ENCODE data around the gene WIPI1.
A peak's percentile ranks its signal among the peaks of the same experiment; 100 is the strongest.

Gene WIPI1

GRCh38 chr17:68387435-68388218, 69.7 kb downstream of the WIPI1 start:
- H3K4me3 ChIP-seq (ENCODE audit: low read depth in 1 of 5, low read length in 5 of 5): no peak overlapping the region
- no peaks in the 10 kb centered on the region for H3K27me3 ChIP-seq (ENCODE audit: control insufficient read depth in 5 of 5, insufficient read depth in 4 of 5, low read length in 5 of 5)
- no peaks in the 10 kb centered on the region for H3K9me3 ChIP-seq (ENCODE audit: control insufficient read depth in 5 of 5, low read length in 5 of 5)
- no peaks in the 10 kb centered on the region for H3K36me3 ChIP-seq (ENCODE audit: control insufficient read depth in 5 of 5, insufficient read depth in 5 of 5, low read length in 5 of 5)
- H3K4me1 ChIP-seq (ENCODE audit: control insufficient read depth in 5 of 5, insufficient read depth in 5 of 5, low read length in 5 of 5): peaks cover 4 to 36% (median 28%) of the 10 kb centered on the region in 5 donors
- no peak overlapping the region for H3K9ac ChIP-seq (ENCODE audit: low read length in 5 of 5)
- H3K27ac ChIP-seq (ENCODE audit: low read depth, low read length): no peak overlapping the region

- no peaks in the 10 kb centered on the region for H3K27me3 ChIP-seq (ENCODE audit: control insufficient read depth in 5 of 5, insufficient read depth in 4 of 5, low read length in 5 of 5)
- H3K27ac ChIP-seq (ENCODE audit: low read depth, low read length): no peak overlapping the region
- H3K9me3 ChIP-seq (ENCODE audit: control insufficient read depth in 5 of 5, low read length in 5 of 5): no peaks in the 10 kb centered on the region
- no peaks in the 10 kb centered on the region for H3K36me3 ChIP-seq (ENCODE audit: control insufficient read depth in 5 of 5, insufficient read depth in 5 of 5, low read length in 5 of 5)
- H3K4me3 ChIP-seq (ENCODE audit: low read depth in 1 of 5, low read length in 5 of 5): no peak overlapping the region
- H3K9ac ChIP-seq (ENCODE audit: low read length in 5 of 5): no peak overlapping the region
- H3K4me1 ChIP-seq (ENCODE audit: control insufficient read depth in 5 of 5, insufficient read depth in 5 of 5, low read length in 5 of 5): peaks cover 7 to 51% (median 39%) of the 10 kb centered on the region in 5 donors
Measured at GRCh38 chr17:68385490-68386215, 71.6 kb downstream of the WIPI1 start.

DNA sequence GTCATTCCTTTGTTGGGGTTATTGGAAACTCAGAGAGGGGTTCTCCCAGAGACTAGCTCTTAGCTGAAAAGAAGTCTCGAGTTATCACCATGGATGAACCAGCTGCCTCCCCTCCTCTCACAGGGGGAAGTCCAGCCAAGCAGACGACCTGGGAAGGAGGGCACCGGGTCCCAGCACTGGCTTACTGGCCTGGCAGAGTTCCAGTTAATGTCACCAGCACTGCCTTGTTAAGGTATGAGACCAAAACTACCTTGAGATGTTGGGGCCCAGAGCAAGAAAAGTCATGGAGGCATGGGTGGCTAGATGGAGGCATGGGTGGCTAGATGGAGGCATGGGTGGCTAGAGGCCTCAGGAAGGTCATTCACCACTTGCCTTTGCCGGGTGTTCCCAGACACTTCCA, 72.4 kb downstream of the WIPI1 start:
- Histone ChIP-seq H3K9ac (ENCODE audit: low read length in 5 of 5) (no peak overlapping the region), H3K9me3 (ENCODE audit: control insufficient read depth in 5 of 5, low read length in 5 of 5) (no peaks in the 10 kb centered on the region), H3K27me3 (ENCODE audit: control insufficient read depth in 5 of 5, insufficient read depth in 4 of 5, low read length in 5 of 5) (no peaks in the 10 kb centered on the region), H3K4me1 (ENCODE audit: control insufficient read depth in 5 of 5, insufficient read depth in 5 of 5, low read length in 5 of 5) (peaks cover 7 to 56% (median 41%) of the 10 kb centered on the region in 5 donors), H3K4me3 (ENCODE audit: low read depth in 1 of 5, low read length in 5 of 5) (no peak overlapping the region), H3K27ac (ENCODE audit: low read depth, low read length) (peak overlapping the region; percentile 12), H3K36me3 (ENCODE audit: control insufficient read depth in 5 of 5, insufficient read depth in 5 of 5, low read length in 5 of 5) (no peaks in the 10 kb centered on the region)

DNA sequence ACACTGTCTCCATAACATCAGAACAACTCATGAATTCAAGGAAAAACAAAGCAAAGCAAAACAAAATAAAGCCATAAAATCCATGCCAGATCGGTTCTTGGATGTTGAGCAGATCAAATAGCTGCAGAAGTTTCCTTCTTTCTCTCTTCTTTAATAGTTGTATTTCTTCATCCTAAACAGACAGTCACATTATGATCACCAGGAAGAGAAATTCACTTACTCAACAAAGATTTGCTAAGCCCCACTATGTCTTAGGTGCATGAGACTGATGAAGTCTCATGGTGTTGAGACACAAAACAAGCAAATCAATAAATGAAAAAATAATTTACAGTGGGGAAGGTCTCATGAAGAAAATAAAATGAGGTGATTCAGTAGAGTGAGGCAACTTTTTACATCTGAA, 72.8 kb downstream of the WIPI1 start:
- Histone ChIP-seq H3K4me1 (ENCODE audit: control insufficient read depth in 5 of 5, insufficient read depth in 5 of 5, low read length in 5 of 5) (peaks cover 11 to 61% (median 46%) of the 10 kb centered on the region in 5 donors), H3K36me3 (ENCODE audit: control insufficient read depth in 5 of 5, insufficient read depth in 5 of 5, low read length in 5 of 5) (no peaks in the 10 kb centered on the region), H3K9me3 (ENCODE audit: control insufficient read depth in 5 of 5, low read length in 5 of 5) (no peaks in the 10 kb centered on the region), H3K27ac (ENCODE audit: low read depth, low read length) (peak overlapping the region; percentile 12), H3K4me3 (ENCODE audit: low read depth in 1 of 5, low read length in 5 of 5) (no peak overlapping the region), H3K9ac (ENCODE audit: low read length in 5 of 5) (no peak overlapping the region), H3K27me3 (ENCODE audit: control insufficient read depth in 5 of 5, insufficient read depth in 4 of 5, low read length in 5 of 5) (no peaks in the 10 kb centered on the region)

DNA sequence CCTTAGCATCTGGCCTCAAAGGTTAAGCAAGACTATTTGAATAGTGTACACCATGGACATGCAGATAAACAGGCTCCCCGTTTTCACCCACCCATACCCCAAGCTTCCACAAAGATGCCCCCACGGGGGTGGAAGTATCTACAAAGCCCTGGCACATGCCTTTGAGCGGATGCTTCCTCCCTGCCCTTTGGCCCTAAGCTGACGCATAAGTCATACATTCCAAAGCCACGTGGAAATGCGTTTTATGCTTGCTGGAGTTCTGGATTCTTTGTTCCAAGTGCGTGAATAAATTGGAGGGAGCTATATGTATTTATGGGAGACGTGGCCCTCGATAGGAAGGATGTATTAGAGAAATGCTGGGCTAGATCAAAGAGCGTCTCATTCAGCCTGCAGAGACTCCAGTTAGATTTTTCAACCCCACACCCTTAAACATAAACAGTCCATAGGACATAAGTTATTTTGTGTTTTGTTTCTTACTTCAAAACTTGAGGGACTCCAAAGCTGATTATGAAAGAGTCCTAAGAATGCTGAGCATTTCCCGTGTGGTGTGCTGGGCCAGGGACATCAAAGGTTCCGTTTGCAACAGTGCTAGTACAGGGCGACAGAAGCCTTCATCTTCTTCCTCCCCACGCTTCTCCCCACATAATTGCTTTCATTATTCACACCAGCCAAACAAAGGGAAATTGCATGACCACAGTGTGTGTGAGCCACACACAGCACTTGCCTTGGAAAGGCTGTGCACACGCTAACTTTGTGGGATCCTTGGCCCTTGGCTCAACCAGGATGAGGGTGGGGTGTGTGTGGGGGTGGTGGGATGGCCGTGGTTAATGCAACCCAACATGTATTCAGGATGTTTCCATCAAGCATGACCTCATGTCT, 73.6 kb downstream of the WIPI1 start:
- H3K9me3 ChIP-seq (ENCODE audit: control insufficient read depth in 5 of 5, low read length in 5 of 5): no peaks in the 10 kb centered on the region
- H3K4me1 ChIP-seq (ENCODE audit: control insufficient read depth in 5 of 5, insufficient read depth in 5 of 5, low read length in 5 of 5): peaks cover 11 to 69% (median 54%) of the 10 kb centered on the region in 5 donors
- no peak overlapping the region for H3K9ac ChIP-seq (ENCODE audit: low read length in 5 of 5)
- peak overlapping the region in 2 of 5 donors; percentile 13 to 53 for H3K4me3 ChIP-seq (ENCODE audit: low read depth in 1 of 5, low read length in 5 of 5)
- no peaks in the 10 kb centered on the region for H3K36me3 ChIP-seq (ENCODE audit: control insufficient read depth in 5 of 5, insufficient read depth in 5 of 5, low read length in 5 of 5)
- no peaks in the 10 kb centered on the region for H3K27me3 ChIP-seq (ENCODE audit: control insufficient read depth in 5 of 5, insufficient read depth in 4 of 5, low read length in 5 of 5)
- H3K27ac ChIP-seq (ENCODE audit: low read depth, low read length): peak overlapping the region; percentile 12

DNA sequence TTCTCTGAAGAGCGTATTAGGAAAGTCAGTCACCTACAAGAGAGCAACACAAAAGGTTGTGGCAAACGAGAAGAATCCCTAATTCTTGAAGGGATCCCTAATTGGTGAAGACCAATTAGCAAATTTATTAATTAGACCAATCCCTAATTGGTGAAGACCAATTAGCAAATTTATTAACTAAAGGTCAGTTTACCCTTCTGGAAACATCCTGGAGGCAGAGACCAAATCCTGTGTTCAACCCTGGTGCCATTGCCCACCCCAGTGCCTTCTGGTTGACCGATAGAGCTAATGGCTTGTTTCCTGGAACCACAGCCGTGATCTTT, 74.2 kb downstream of the WIPI1 start:
- Histone ChIP-seq H3K9me3 (ENCODE audit: control insufficient read depth in 5 of 5, low read length in 5 of 5) (no peaks in the 10 kb centered on the region), H3K4me1 (ENCODE audit: control insufficient read depth in 5 of 5, insufficient read depth in 5 of 5, low read length in 5 of 5) (peaks cover 16 to 71% (median 57%) of the 10 kb centered on the region in 5 donors), H3K4me3 (ENCODE audit: low read depth in 1 of 5, low read length in 5 of 5) (no peak overlapping the region), H3K36me3 (ENCODE audit: control insufficient read depth in 5 of 5, insufficient read depth in 5 of 5, low read length in 5 of 5) (no peaks in the 10 kb centered on the region), H3K9ac (ENCODE audit: low read length in 5 of 5) (no peak overlapping the region), H3K27ac (ENCODE audit: low read depth, low read length) (peak overlapping the region; percentile 9), H3K27me3 (ENCODE audit: control insufficient read depth in 5 of 5, insufficient read depth in 4 of 5, low read length in 5 of 5) (no peaks in the 10 kb centered on the region)

GRCh38 chr17:68382582-68383085, 74.7 kb downstream of the WIPI1 start:
- Histone ChIP-seq H3K27me3 (ENCODE audit: control insufficient read depth in 5 of 5, insufficient read depth in 4 of 5, low read length in 5 of 5) (no peaks in the 10 kb centered on the region), H3K4me3 (ENCODE audit: low read depth in 1 of 5, low read length in 5 of 5) (no peak overlapping the region), H3K27ac (ENCODE audit: low read depth, low read length) (peak overlapping the region; percentile 9), H3K4me1 (ENCODE audit: control insufficient read depth in 5 of 5, insufficient read depth in 5 of 5, low read length in 5 of 5) (peaks cover 19 to 71% (median 59%) of the 10 kb centered on the region in 5 donors), H3K9me3 (ENCODE audit: control insufficient read depth in 5 of 5, low read length in 5 of 5) (no peaks in the 10 kb centered on the region), H3K9ac (ENCODE audit: low read length in 5 of 5) (no peak overlapping the region), H3K36me3 (ENCODE audit: control insufficient read depth in 5 of 5, insufficient read depth in 5 of 5, low read length in 5 of 5) (no peaks in the 10 kb centered on the region)

DNA sequence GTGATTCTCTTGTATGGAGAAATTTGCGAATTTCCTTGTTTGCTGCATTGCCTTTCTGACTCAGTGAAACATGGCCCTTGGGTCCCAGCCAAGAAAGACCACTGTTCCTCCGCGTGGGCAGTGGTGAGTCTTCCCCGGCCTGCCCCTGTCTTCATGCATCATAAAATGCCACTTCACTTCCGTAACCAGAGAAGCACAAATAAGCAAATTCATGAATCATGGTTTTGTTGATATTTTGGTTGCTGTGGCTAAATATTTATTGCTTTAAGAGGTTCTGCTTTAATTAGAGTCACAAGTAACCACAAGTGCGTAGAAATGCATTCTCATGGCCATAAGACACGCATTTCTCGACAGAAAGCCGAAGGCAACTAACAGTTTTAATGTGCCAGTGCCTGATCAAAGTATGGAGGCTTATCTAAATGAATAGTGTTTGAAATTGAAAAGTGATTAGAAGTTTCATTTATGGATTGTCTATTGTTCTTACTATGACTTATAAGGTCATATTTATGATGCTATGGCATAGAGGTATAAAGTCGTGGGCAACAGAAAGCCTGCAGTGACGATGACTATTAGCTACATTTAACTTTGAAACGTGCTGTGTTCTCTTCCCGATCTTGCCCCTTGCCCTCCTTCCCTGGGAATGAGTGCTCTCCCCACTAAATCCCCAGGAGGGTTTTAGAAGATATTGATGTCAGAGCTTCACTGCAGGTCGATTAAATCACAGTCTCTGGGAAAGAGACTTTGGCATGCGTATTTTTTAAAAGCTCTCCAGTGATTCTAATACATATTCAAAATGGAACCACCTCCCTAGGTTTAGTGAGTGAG, 76.0 kb downstream of the WIPI1 start:
- peak overlapping the region; percentile 96 for H3K27ac ChIP-seq (ENCODE audit: low read depth, low read length)
- H3K4me1 ChIP-seq (ENCODE audit: control insufficient read depth in 5 of 5, insufficient read depth in 5 of 5, low read length in 5 of 5): peaks cover 24 to 79% (median 67%) of the 10 kb centered on the region in 5 donors
- H3K9me3 ChIP-seq (ENCODE audit: control insufficient read depth in 5 of 5, low read length in 5 of 5): no peaks in the 10 kb centered on the region
- H3K27me3 ChIP-seq (ENCODE audit: control insufficient read depth in 5 of 5, insufficient read depth in 4 of 5, low read length in 5 of 5): no peaks in the 10 kb centered on the region
- H3K4me3 ChIP-seq (ENCODE audit: low read depth in 1 of 5, low read length in 5 of 5): no peak overlapping the region
- H3K9ac ChIP-seq (ENCODE audit: low read length in 5 of 5): no peak overlapping the region
- no peaks in the 10 kb centered on the region for H3K36me3 ChIP-seq (ENCODE audit: control insufficient read depth in 5 of 5, insufficient read depth in 5 of 5, low read length in 5 of 5)
